ENCODE measurements around the gene PRKAA2. TPM values are rescaled to one million over a fixed set of nuclear protein-coding genes. Genes with fewer than 3 reads are reported as not detected.

The PRKAA2 gene
- total and polyA plus RNA-seq, 10 of the 15 experiments (the other 5 are each of a cell fraction or from before 2014, with no cell fraction given) = 0.01 TPM; not detected in 9

DNA sequence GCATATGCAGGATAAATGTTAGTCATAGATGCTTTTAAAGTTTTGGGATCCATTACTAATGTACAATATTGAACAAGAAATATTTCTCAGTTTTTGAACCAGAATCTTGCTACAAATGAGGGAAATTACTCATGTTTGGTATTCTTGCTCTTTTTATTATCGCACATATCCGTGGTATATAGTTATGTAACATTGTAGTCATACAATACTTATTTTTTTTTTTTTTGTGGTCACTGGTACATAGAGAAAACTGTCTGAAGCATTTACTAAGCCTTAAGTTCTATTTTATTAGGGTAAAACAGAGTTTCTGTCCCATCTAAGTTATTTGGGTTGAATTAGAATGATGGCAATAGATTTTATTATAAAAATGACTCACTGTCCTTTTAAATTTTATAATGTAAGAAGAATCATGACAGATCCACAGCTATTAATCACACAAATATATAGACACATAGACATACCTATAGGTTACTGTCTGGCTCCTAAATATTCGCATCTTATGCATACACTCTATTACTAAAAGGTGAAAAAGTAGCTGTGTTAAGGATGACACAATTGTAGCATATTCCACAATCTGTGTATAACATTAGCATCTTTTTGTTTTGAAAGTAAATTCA lies 18.0 kb upstream of the PRKAA2 start (continued):
- TF ChIP-seq, protein P1, sequence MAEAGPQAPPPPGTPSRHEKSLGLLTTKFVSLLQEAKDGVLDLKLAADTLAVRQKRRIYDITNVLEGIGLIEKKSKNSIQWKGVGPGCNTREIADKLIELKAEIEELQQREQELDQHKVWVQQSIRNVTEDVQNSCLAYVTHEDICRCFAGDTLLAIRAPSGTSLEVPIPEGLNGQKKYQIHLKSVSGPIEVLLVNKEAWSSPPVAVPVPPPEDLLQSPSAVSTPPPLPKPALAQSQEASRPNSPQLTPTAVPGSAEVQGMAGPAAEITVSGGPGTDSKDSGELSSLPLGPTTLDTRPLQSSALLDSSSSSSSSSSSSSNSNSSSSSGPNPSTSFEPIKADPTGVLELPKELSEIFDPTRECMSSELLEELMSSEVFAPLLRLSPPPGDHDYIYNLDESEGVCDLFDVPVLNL (IDR thresholded peaks at IDR 0.05; ENCODE audit: low read depth, low read length) = no peak
- TF ChIP-seq LARP7 (IDR thresholded peaks at IDR 0.05) (no peak), FOXM1 (IDR thresholded peaks at IDR 0.05; ENCODE audit: low read depth, low read length) (no peak), TCF3 (IDR thresholded peaks at IDR 0.05; ENCODE audit: borderline replicate concordance, insufficient read depth, low read depth, low read length) (no peak), NFXL1 (IDR thresholded peaks at IDR 0.05; ENCODE audit: borderline replicate concordance) (no peak), TAF1 (IDR thresholded peaks at IDR 0.05; ENCODE audit: borderline replicate concordance, low read depth, low read length) (no peak)
- TF ChIP-seq, protein P2, sequence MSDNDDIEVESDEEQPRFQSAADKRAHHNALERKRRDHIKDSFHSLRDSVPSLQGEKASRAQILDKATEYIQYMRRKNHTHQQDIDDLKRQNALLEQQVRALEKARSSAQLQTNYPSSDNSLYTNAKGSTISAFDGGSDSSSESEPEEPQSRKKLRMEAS (IDR thresholded peaks at IDR 0.05; ENCODE audit: low read depth, low read length) = no peak

- H3K9ac ChIP-seq (ENCODE audit: control insufficient read depth, insufficient read depth, low read length) = no peak overlapping the region
- H4K20me1 ChIP-seq (ENCODE audit: control insufficient read depth, insufficient read depth) = no peaks in the 10 kb centered on the region
- no peaks in the 10 kb centered on the region for H3K9me3 ChIP-seq (replicated peaks; ENCODE audit: control insufficient read depth, insufficient read depth, low read length)
- ChIA-PET RAD21 (ENCODE audit: unreplicated experiment) (no interaction called here), CTCF (interaction anchor here (0.7 to 1.2 kb wide), 3 partner anchors 104 to 1252 kb away, joined by 3 read pairs; no protein-coding TSS in a partner anchor), SMC1A (ENCODE audit: uncharacterized antibody, unreplicated experiment) (interaction anchor here (0.7 kb wide), 1 partner anchor 1297 kb away, joined by 3 read pairs; no protein-coding TSS in a partner anchor), POLR2A (no interaction called here)
- H3K79me2 ChIP-seq (ENCODE audit: control insufficient read depth, insufficient read depth, low read length) = no peaks in the 10 kb centered on the region
- ATAC-seq (no peak), FAIRE-seq (no peak), DNase-seq (ENCODE audit: low read depth, low spot score) (no peak)
- TF ChIP-seq CHD4 (IDR thresholded peaks at IDR 0.05) (no peak), JUND (IDR thresholded peaks at IDR 0.05; ENCODE audit: low read depth, low read length) (no peak), HDGF (IDR thresholded peaks at IDR 0.05) (no peak), FOS (IDR thresholded peaks at IDR 0.05; ENCODE audit: borderline replicate concordance, extremely low read depth, insufficient read length) (no peak)
- no peaks in the 10 kb centered on the region for H3K27me3 ChIP-seq (replicated peaks in 1 of 2; ENCODE audit: control insufficient read depth in 2 of 2, insufficient read depth in 2 of 2, low read length in 1 of 2)
- 25% methylated on average over 3 of the region's 3 CpGs for WGBS (ENCODE audit: insufficient coverage, insufficient replicate concordance, low lambda C conversion rate, missing lambda C conversion rate)
- H3K36me3 ChIP-seq (ENCODE audit: control insufficient read depth in 2 of 2, insufficient read depth in 2 of 2, low read length in 1 of 2) = no peaks in the 10 kb centered on the region
- H3K4me1 ChIP-seq (ENCODE audit: control insufficient read depth, insufficient read depth, low read length) = no peaks in the 10 kb centered on the region
- no TSS peak for BruUV-seq (replicated peaks)
- no peak overlapping the region for H2AFZ ChIP-seq (ENCODE audit: control insufficient read depth, low read depth, low read length)
- H3K27ac ChIP-seq (ENCODE audit: control insufficient read depth, insufficient read depth) = no peak overlapping the region
- in situ Hi-C loops (cut with MboI) (no loop called here), intact Hi-C loops (cut with micrococcal nuclease; ENCODE audit: unreplicated experiment) (no loop called here)
- no peak overlapping the region for H3K4me3 ChIP-seq
- H3K4me2 ChIP-seq (ENCODE audit: control insufficient read depth, insufficient read depth) = no peak overlapping the region
These were observed 17.5 kb upstream of the PRKAA2 start for GRCh38 chr1:56627636-56628039.

Data from GM12878 (cell line).